DND-41 (cell line): ENCODE data around the gene PTPRJ.

Experiments used
- CTCF ChIP-seq: IDR thresholded peaks from 2 replicates; pipeline ENCODE4 v1.5.1; 2012; ENCODE audit warnings: borderline replicate concordance, low read length, moderate library complexity, mild to moderate bottlenecking; ENCODE audit not compliant: poor library complexity, severe bottlenecking; ENCODE audit errors: extremely low read depth
- EZH2 ChIP-seq: IDR thresholded peaks from 3 replicates; pipeline ENCODE4 v1.6.1; 2012; ENCODE audit warnings: borderline replicate concordance, low read depth, mild to moderate bottlenecking, moderate library complexity, low read length, inconsistent platforms; ENCODE audit not compliant: severe bottlenecking

GRCh38 chr11:48014917-48015316, 34.6 kb downstream of the PTPRJ start:
- TF ChIP-seq CTCF (no peak), EZH2 (no peak)
